ENCODE measurements around the gene SLC41A2.
"Not testable (repeated sequence)": the region's sequence is repeated elsewhere in the genome, so short reads cannot be mapped to it uniquely, and the experiment has no call there.

Gene SLC41A2

DNA sequence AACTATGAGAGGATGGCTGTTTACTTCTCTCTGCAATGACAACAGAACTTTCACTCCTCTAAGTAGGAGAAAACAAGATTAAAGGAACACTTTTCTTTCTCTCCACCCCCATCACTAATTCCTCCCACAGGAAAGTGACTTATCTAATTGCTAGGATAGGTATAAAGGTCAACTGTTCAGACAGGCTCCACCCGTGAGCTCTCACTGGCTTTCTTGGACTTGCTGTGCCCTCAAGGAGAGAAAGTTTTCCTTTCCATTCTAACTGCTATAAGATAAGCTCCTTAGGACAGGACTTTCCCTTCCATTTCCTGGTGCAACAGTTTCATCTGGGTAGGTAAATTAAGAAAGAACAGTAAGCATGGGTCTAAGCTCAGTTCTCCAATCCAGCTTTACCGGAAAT is 4.8 kb downstream of the SLC41A2 start:
- no peak for TF ChIP-seq CTCF (conservative IDR thresholded peaks at IDR 0.05; ENCODE audit: low read depth, low read length)
- no peak overlapping the region for H3K4me3 ChIP-seq (ENCODE audit: low read depth, low read length)
- no peak for DNase-seq (ENCODE audit: low read depth)

GRCh38 chr12:104952816-104953215 is 5.3 kb downstream of the SLC41A2 start:
- TF ChIP-seq CTCF (conservative IDR thresholded peaks at IDR 0.05; ENCODE audit: low read depth, low read length), result no peak
- H3K4me3 ChIP-seq (ENCODE audit: low read depth, low read length), result no peak overlapping the region
- no peak for DNase-seq (ENCODE audit: low read depth)

- no peak overlapping the region for H3K4me3 ChIP-seq (ENCODE audit: low read depth, low read length)
- no peak for TF ChIP-seq CTCF (conservative IDR thresholded peaks at IDR 0.05; ENCODE audit: low read depth, low read length)
- peak; percentile 75 for DNase-seq (ENCODE audit: low read depth)
These were observed 6.2 kb downstream of the SLC41A2 start for GRCh38 chr12:104951759-104952509.

DNA sequence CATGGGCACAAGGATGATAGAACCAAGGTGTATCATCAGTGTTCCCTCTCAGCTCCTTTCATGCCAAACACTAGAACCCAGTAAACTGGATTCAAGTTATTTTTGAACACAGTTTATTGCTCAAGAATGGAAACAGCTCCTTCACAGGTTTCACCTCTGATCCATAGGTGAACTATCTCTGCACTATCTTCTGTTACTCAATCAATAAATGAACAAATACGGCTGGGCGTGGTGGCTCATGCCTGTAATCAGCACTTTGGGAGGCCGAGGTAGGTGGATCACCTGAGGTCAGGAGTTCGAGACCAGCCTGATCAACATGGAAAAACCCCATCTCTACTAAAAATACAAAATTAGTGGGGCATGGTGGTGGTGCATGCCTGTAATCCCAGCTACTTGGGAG is 9.4 kb downstream of the SLC41A2 start:
- H3K4me3 ChIP-seq (ENCODE audit: low read depth, low read length), result not testable (repeated sequence)

GRCh38 chr12:104944252-104944651 is 13.8 kb downstream of the SLC41A2 start:
- no peak overlapping the region for H3K4me3 ChIP-seq (ENCODE audit: low read depth, low read length)
- no peak for DNase-seq (ENCODE audit: low read depth)
- no peak for TF ChIP-seq CTCF (conservative IDR thresholded peaks at IDR 0.05; ENCODE audit: low read depth, low read length)

More for the DNA sequence above, 9.4 kb downstream of the SLC41A2 start:
- DNase-seq (ENCODE audit: low read depth), result not testable (repeated sequence)

GRCh38 chr12:104943401-104943800 is 14.7 kb downstream of the SLC41A2 start:
- not testable (repeated sequence) for DNase-seq (ENCODE audit: low read depth); H3K4me3 ChIP-seq (ENCODE audit: low read depth, low read length)

- no peak for TF ChIP-seq CTCF (conservative IDR thresholded peaks at IDR 0.05; ENCODE audit: low read depth, low read length)
- H3K4me3 ChIP-seq (ENCODE audit: low read depth, low read length), result no peak overlapping the region
These were observed 16.0 kb downstream of the SLC41A2 start for GRCh38 chr12:104942075-104942474.

GRCh38 chr12:104941454-104941853 is 16.6 kb downstream of the SLC41A2 start:
- TF ChIP-seq CTCF (conservative IDR thresholded peaks at IDR 0.05; ENCODE audit: low read depth, low read length), result no peak
- DNase-seq (ENCODE audit: low read depth), result no peak
- H3K4me3 ChIP-seq (ENCODE audit: low read depth, low read length), result no peak overlapping the region

More at GRCh38 chr12:104942075-104942474, 16.0 kb downstream of the SLC41A2 start:
- no peak for DNase-seq (ENCODE audit: low read depth)
